ENCODE measurements around the gene SLAMF1.
"Not testable (repeated sequence)": the region's sequence is repeated elsewhere in the genome, so short reads cannot be mapped to it uniquely, and the experiment has no call there.

SLAMF1 gene

GRCh38 chr1:160569806-160570205, 77.0 kb downstream of the SLAMF1 start:
- H3K36me3 ChIP-seq (replicated peaks) = no peaks in the 10 kb centered on the region
- in situ Hi-C loops (cut with HindIII; ENCODE audit: low pct_ligation_motif_present, low sequenced_read_pairs) = no loop called here
- no peak for TF ChIP-seq CTCF (IDR thresholded peaks at IDR 0.05; ENCODE audit: low read depth, low read length, missing control alignments)
- no peak overlapping the region for H3K27ac ChIP-seq
- H3K27me3 ChIP-seq (replicated peaks) = no peaks in the 10 kb centered on the region
- no peak for DNase-seq
- H3K4me3 ChIP-seq (ENCODE audit: low read depth, low read length) = no peak overlapping the region

DNA sequence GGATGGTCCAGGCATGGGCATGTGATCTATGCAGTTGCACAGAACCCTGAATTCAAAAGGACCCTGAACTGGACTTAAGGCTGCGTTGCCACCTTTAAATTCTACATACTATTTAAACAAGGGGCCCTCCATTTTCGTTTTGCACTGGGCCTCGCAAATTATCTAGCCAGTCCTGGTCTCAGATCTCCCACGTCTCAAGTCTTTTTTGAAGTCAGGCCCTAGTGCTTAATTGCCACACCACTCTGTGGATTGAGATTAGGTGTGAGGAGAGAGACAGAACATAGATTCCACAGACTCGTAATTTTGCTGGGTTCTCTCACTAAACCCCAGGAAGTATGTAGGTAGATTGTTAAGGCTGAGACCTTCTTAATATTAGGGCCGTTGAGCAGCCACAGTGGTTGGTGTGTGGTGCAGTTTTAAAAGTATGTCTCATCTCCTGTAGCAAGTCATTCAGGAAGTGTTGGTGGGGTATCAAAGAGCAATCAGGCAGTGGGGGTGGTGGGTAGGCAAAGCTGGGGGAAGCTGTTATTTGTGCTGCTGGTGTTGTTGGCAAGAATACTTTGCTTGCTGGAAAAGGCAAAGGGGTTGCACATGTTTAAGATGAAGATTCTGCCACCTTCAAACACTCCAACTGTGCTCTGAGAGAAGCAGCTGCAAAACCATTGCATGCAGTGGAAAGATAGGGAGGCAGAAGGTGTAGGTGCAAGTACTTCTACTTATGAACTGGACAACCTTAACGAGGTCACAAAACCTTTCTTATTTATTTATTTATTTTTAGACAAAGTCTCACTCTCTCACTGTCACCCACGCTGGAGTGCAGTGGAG, 78.8 kb downstream of the SLAMF1 start:
- no peak for DNase-seq
- in situ Hi-C loops (cut with HindIII; ENCODE audit: low pct_ligation_motif_present, low sequenced_read_pairs) = no loop called here
- H3K36me3 ChIP-seq (replicated peaks) = no peaks in the 10 kb centered on the region
- H3K4me3 ChIP-seq (ENCODE audit: low read depth, low read length) = no peak overlapping the region
- H3K27ac ChIP-seq = no peak overlapping the region
- no peak for TF ChIP-seq CTCF (IDR thresholded peaks at IDR 0.05; ENCODE audit: low read depth, low read length, missing control alignments)
- H3K27me3 ChIP-seq (replicated peaks) = no peaks in the 10 kb centered on the region

- Histone ChIP-seq H3K27me3 (replicated peaks) (no peaks in the 10 kb centered on the region), H3K27ac (no peak overlapping the region), H3K4me3 (ENCODE audit: low read depth, low read length) (no peak overlapping the region), H3K36me3 (replicated peaks) (no peaks in the 10 kb centered on the region)
- in situ Hi-C loops (cut with HindIII; ENCODE audit: low pct_ligation_motif_present, low sequenced_read_pairs) = no loop called here
- no peak for TF ChIP-seq CTCF (IDR thresholded peaks at IDR 0.05; ENCODE audit: low read depth, low read length, missing control alignments)
- DNase-seq = no peak
These were observed 79.5 kb downstream of the SLAMF1 start for GRCh38 chr1:160567341-160567740.

- no peak for DNase-seq
- no peak overlapping the region for H3K4me3 ChIP-seq (ENCODE audit: low read depth, low read length)
- H3K36me3 ChIP-seq (replicated peaks) = no peaks in the 10 kb centered on the region
- no peaks in the 10 kb centered on the region for H3K27me3 ChIP-seq (replicated peaks)
- TF ChIP-seq CTCF (IDR thresholded peaks at IDR 0.05; ENCODE audit: low read depth, low read length, missing control alignments) = no peak
- H3K27ac ChIP-seq = no peak overlapping the region
- in situ Hi-C loops (cut with HindIII; ENCODE audit: low pct_ligation_motif_present, low sequenced_read_pairs) = no loop called here
These were observed 81.3 kb downstream of the SLAMF1 start for GRCh38 chr1:160565564-160565963.

DNA sequence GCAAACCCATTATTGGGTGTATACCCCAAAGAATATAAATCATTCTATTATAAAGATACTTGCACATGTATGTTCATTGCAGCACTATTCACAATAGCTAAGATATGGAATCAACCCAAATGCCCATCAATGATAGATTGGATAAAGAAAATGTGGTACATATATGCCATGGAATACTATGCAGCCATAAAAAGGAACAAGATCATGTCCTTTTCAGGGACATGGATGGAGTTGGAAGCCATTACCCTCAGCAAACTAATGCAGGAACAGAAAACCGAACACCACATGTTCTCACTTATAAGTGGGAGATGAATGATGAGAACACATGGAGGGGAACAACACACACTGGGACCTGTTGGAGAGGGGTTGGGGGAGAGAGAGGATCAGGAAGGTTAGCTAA, 83.6 kb downstream of the SLAMF1 start:
- DNase-seq; H3K27ac ChIP-seq; in situ Hi-C loops (cut with HindIII; ENCODE audit: low pct_ligation_motif_present, low sequenced_read_pairs); H3K27me3 ChIP-seq (replicated peaks); H3K36me3 ChIP-seq (replicated peaks); H3K4me3 ChIP-seq (ENCODE audit: low read depth, low read length): not testable (repeated sequence)

- not testable (repeated sequence) for DNase-seq
These were observed 84.1 kb downstream of the SLAMF1 start for GRCh38 chr1:160562745-160563144.

GRCh38 chr1:160560806-160561205, 86.0 kb downstream of the SLAMF1 start:
- in situ Hi-C loops (cut with HindIII; ENCODE audit: low pct_ligation_motif_present, low sequenced_read_pairs) = no loop called here
- no peak for DNase-seq
- Histone ChIP-seq H3K27me3 (replicated peaks) (no peaks in the 10 kb centered on the region), H3K36me3 (replicated peaks) (no peaks in the 10 kb centered on the region), H3K27ac (no peak overlapping the region), H3K4me3 (ENCODE audit: low read depth, low read length) (no peak overlapping the region)
- TF ChIP-seq CTCF (IDR thresholded peaks at IDR 0.05; ENCODE audit: low read depth, low read length, missing control alignments) = no peak

More at GRCh38 chr1:160562745-160563144, 84.1 kb downstream of the SLAMF1 start:
- H3K36me3 ChIP-seq (replicated peaks); H3K4me3 ChIP-seq (ENCODE audit: low read depth, low read length); H3K27me3 ChIP-seq (replicated peaks); in situ Hi-C loops (cut with HindIII; ENCODE audit: low pct_ligation_motif_present, low sequenced_read_pairs); H3K27ac ChIP-seq: not testable (repeated sequence)

All from brain microvascular endothelial cell (primary cell).